GM18520 (cell line): ENCODE measurements around the gene EYS.

Source experiments
- ATAC-seq: cut with Tn5 transposase; IDR thresholded peaks from one replicate; pipeline ENCODE4 v1.9.1; 2021; ENCODE audit not compliant: unreplicated experiment

The EYS gene

DNA sequence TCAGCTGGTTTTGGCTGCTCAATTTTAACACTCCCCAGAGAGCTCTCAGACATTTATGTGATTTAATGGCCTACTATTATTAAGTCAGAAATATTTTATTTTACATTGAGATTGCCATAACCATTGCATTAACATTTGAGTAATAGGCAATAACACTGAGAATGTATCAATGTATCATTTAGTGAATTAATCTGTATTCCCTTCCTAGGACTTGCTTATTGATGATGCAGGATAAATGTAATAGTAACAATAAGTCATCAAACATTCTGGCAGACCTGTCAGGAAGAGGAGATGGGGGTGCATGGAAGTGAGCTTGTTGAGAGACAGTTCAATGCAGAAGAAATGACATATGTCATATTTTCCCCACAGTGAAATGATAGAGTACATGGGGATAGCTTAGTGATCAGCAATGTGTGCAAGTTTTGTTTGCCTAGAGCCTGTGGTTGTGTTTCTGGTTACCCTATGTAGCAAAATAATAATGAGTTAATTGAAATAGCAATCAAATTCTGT is 458.9 kb downstream of the EYS start:
- ATAC-seq: no peak

DNA sequence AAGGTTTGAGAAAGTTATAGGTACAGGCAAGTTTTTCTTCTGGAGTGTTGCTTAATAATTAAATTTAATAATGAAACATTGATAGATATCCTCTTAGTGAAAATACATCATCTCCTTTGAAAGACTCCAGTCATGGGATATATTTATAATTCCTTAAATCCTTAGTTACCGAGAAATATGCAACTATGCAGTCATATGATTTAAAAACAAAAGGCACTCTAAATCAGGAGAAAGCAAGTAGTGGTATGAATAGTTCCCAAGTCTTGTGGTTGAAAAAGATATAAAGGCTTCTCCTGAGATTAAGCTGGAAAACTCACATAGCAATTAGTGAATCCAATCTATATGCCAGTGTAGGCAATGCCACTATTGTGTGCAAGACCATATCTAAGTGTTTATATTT is 475.4 kb downstream of the EYS start:
- ATAC-seq: no peak

DNA sequence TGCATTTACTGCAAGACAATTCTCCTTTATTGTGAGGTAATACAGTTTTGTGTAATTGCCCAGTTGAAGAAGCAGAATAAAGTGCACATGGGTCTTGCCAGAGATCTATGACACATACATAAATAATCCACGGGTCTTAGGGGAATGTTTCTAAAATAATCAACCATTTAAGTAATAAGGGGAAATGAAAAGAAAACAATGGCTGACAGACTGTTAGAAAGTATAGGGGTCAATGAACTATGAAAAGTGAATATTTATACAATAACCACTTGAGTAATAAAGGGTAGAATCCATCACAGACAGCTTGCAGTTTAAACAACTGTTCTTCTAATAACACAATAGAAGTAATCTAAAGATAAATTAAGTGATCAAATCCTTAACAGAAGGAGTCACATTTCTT is 477.2 kb downstream of the EYS start:
- ATAC-seq: no peak

DNA sequence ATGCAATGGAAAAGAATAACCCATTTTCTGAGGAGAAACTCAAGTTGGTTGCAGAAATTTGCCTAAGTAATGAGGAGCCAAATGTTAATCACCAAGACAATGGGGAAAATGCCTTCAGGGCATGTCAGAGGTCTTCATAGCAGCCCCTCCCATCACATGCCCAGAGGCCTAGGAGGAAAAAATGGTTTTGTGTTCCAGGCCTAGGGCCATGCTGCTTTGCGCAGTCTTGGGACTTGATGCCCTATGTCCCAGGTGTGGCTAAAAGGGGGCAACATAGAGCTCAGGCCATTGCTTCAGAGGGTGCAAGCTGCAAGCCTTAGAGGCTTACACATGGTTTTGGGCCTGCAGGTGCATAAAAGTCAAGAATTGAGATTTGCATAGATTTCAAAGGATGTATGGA is 485.9 kb downstream of the EYS start:
- no peak for ATAC-seq

DNA sequence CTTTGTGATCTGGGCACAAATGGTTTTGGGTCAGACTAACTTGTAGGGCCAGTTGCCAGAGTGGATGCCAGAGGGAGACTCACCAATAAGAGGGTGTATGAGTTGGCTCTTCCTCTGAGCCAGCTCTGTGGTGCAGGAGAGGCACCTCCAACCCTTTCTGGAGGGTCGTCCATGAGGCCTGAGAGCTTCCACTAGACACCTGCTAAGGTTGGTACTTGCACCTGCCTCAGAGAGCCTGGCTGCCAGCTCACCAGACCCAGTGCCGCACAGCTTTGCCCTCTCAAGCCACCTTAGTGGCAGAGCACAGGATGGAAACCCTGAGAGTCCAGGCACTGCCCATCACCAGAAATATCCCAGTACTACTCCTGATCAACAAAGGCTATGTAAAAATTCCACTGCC is 504.3 kb downstream of the EYS start:
- ATAC-seq: no peak

DNA sequence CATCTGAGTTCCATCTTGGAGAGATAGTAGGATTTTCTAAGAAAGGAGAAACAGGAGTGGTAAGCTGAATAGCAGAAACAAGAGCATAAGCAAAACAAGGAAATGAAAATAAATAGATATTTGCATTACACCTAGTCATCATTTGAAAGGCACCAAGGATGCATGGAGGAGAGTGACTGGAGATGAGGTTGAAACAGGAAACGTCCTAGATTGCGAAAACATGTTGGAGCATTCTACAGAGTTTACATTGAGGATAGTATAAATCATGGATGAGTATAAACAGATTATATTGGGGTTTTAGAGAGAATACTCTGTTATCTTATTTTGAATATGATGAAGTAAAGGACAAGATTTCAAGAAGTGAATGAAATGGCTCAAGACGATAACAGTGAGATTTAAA is 507.3 kb downstream of the EYS start:
- no peak for ATAC-seq

DNA sequence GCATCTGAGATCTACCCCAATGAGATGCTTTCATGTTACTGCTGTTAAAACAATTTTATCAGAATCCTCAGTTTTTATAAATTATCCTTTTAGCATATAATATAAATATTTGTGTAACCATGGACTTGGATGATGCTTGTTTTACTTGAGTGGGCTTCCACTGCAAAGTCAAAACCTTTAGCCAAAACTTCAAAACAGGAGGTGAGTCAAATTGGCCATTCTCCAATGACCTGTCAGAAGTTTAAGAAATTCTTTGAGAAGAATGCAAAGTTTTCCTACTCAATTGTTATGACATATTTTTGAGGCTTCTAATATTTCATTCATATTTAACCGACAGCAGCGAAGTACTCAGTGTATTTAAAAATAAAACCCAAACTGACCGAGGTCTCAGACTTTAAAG is 507.9 kb downstream of the EYS start:
- ATAC-seq: no peak

DNA sequence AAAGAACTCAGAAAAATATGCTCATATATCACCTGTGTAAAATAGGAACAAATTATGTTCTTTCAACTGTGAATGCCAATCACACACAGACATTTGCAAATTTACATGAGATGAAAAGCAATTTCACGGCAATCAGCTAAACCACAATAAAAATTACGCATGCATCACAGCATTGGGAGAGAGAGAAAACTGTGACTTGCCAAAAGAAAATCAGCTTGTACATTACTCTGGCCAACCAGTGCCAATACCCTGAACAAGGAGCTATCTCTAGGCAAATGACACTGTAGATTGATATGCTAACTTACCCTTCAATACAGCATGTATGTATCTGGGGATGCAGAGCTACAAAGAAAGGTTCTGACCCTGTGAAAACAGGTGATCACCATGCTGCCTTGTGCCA is 515.6 kb downstream of the EYS start:
- ATAC-seq: no peak

DNA sequence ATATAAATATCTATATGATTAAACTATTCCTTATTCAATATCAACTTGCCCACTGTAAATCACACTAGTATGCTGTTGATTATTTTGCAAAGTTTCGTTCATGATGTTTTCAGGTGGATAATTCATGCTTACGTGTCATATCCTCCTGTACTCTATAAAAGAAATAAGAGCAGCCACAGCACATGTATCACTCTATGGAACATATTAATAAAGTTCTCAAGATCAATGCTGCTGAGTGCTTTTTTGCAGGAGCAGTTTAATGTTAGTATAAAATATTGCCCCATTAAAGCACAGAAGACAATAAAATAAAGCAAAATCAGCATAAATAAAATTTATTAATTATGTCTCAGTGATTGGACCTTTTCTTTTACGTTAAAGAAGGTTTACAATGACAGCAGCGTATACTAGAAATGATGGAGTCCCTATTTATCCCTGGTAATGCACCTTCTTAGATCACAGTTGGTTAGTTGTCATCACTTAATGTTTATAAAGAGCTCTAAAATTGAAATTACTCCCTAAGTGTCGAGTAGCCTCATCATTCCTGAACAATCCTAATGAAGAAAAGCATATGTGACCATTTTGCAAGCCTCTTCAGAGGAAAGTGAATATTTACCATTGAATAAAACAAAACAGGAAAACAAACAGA is 517.7 kb downstream of the EYS start:
- ATAC-seq: no peak

DNA sequence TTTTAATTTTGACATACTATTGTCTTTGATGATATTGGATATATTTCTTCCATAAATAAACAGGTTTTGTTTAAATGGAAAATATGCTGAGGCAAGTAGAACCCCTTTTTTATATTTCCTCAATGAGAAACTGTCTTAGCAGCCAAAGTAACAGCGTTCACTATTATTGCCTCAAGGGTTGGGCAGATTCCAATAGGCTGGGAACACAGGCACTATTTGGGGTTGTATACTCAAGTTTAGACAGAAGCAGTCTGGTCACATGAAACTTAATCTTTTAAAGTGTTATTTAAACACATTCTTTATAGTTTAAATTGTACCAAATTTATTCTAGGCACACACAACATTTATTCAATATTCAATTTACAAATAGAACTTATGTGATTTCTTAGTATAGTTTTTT is 520.2 kb downstream of the EYS start:
- no peak for ATAC-seq

DNA sequence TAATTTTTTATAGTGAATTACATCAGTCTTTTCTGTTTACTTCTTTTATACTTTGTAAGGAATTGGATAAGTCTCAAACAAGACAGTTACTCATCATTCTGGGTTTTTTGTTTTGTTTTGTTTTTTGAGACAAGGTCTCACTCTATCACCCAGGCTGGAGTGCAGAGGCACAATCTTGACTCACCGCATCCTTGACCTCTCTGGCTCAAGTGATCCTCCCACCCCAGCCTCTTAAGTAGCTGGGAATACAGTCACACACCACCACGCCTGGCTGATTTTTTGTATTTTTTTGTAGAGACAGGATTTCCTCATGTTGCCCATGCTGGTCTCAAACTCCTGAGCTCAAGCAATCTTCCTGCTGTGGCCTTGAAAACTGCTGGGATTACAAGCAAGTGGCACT is 524.3 kb downstream of the EYS start:
- ATAC-seq: no peak

DNA sequence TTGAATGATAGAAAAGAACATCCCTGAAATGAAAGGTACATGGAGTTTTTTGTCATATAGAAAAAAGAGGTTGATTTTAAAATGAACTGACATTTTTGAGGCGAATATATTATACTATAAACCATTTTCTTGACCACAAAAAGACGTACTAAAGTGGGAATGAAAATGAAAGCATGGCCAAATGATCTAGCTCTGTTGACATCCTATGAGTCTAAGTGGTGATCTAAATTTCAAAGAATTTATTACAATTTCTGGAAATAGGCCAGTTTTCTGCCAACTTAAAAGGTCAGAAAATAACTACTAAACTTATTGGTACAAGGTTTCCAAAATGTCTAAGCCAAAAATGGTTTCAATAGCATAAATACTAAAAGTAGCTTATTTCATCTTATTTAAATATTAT is 536.8 kb downstream of the EYS start:
- ATAC-seq: no peak

DNA sequence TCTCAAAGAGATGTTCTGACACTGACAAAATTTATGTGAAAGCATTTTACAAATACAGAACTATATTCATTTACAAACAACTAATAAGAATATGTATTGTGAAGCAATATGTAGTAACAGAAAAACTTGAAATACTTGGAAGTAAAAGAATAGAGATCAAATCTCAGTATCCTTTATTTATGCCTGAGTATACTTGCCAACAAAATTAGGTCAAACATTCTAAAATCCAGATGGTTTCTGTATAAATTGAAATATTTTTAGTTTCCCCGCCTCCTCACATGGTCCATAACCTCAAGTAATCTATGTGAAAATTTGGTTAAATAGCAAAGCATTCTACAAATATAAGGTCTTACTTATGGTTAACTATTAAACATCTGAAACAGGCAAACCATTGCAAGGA is 545.4 kb downstream of the EYS start:
- ATAC-seq: no peak

DNA sequence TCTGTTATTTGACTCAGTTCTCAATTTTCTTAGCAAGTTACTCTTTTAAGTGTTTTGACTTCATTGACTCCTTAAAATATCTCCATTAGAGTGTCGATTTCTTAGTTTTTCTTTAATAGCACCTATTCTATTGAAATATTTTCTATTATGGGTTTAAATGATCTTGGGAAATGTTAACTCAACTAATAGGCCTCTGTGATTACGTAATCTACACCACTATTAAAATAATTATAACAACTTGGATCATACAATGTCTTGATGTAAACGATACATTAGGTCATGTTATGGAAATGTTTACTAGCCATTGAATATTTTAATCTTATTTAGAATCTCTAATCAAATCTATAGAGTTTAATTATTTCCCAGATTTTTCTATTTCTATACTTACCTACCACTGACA is 550.0 kb downstream of the EYS start:
- ATAC-seq: no peak

DNA sequence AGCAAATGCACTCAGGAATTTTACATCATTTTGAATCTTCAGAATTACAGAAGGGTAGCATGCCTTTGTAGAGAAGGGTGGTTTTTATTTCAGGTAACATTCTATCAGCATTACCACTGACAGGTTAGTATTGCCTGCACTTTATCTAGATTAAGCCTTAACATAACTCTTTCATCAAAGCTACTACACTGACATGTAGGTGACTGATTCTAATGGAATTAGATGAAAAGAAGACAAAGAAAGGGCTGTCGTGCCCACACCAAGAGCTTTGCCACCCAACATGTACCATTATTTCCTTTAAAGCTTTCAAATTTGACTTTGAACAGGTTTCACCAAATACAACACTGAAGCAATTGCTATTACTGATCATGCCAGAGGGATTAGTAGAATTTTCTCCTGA is 551.9 kb downstream of the EYS start:
- no peak for ATAC-seq

DNA sequence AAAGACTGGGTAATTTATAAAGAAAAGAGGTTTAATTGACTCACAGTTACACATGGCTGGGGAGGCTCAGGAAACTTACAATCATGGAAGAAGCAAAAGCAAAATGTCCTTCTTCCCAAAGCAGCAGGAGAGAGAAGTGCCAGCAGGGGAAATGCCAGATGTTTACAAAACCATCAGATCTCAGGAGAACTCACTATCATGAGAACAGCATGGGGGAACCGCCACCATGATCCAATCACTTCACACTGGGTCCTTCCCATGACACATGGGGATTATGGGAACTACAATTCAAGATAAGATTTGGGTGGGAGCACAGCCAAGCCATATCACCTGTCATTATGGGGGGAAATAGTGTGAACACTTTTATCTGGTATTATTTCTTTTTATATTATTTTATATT is 557.2 kb downstream of the EYS start:
- ATAC-seq: no peak

DNA sequence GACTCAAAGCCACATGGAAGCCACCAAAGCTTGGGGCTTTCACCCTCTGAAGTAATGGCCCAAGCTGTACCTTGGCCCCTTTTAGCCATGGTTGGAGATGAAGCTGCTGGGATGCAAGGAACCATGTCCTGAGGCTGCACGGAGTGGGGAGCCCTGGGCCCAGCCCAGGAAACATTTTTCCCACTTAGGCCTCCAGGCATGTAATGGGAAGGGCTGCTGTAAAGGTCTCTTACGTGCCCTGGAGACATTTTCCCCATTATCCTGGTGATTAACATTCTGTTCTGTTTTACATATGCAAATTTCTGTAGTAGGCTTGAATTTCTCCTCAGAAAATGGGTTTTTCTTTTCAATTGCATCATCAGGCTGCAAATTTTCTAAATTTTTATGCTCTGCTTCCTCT is 558.2 kb downstream of the EYS start:
- no peak for ATAC-seq

DNA sequence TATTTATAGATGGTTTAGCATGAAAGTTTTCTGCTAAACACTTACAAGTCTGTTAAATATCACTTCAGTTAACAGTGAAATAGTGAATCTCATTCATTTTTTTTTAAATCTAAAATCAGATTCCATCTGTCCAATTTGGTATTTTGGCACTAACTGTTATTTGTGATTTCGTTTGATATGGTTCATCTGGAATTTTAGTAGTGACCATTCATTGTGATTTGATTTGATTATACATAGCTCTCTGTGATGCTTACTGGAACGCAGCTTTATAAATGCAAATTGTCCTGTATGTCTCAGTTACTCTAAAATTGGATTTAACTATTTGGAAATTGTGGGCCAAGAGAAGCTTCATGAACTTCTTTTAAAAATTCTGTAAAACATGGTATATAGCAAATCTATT is 571.5 kb downstream of the EYS start:
- no peak for ATAC-seq

DNA sequence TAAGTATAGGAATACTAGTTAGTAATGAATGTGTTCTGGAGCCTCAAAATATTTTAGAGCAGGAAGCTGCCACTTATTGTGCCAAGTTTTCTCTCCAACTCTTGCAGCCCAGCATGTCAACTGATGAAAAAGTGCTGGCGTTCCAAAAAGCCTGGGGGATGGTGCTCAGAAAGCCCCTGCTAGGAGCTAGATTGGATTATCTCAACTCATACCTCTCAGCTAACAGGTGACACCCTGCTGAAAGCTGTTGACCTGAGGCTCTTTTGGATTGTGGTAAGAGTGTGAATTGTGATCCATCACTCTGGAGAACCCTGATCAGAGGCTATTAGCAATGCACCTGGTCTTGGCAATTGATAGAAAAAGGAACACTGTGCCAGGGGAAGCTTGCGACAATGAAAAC is 580.4 kb downstream of the EYS start:
- ATAC-seq: no peak

DNA sequence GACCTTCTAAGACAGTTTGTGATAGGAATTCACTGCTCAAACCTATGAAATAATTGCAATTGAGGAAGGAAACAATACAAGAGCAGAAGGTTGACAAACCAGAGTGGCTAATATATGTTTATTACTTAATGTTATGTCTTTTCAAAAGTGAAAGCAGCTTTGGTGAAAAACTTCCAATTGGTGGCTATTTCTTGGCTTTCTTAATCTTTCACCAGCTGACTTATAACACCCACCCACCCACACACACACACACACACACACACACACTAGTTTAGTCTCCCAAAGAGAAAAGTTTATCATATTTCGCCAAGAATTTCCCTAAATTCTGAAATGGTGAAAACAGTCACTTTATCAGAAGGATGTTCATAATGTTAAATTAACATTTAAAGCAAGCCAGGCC is 583.5 kb downstream of the EYS start:
- ATAC-seq: no peak

DNA sequence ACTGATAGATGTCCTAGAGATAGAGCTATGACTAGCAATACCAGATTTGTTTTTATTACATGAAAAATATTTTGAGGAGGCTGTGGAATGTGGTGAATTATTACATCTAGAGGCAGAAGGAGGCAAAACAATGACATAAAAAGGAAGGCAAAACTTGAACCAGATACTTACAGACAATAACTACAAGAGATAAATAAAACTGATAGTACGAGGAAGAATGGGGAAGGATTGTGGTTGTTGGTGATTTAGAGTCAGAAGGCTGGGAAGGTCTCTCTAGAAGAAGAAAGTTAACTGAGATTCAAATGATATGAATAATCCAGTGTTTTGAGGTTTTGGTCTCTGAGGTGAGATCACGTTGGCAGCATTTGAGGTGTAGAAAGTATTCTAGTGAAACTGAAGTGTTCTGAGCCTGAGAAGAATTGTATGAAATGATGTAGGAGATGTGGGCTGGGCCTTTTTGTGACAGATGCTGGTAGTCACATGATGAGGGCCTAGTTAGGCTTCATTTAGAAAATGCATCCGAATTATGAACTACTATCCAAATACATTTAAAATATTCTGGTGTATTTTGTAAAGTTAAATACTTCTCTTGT is 589.1 kb downstream of the EYS start:
- ATAC-seq: no peak

DNA sequence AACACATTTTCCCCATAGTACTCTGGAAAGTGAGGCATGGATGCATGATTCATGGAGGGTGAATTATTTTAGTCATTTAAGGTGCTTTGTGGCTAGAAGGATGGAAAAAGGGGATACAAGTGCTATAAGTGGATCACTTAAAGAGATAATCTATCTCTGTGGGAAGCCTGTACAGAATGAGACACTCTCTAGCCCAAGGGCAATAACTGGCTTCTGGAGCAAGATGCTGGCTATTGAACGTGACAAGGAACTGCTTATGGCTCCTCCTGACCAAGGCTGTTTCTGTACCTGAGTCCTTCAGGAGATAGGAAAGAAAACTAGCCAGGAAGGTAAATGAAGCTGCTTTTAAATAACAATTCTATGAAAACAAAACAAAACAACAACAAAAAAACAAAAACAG is 590.7 kb downstream of the EYS start:
- ATAC-seq: no peak

DNA sequence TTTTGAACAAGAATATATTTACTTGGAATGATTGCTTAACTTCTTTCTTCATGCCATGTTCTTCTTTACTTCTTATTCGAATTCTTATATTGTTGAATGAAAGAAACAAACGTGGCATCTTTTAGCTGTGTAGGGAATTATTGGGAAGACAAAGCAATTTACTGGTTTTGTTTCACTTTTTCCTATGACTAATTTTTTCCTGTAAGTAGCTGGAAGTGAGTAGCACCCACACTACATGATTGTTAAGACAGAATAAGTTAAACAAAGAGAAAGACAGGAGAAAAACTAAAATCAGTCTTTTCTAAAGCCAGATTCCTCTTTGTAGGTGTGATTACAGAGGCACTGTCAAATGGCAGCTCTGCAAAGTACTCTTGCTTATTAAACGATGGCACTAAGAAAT is 593.4 kb downstream of the EYS start:
- ATAC-seq: no peak
